GM12891 (cell line): Measurements from ENCODE around the gene MS4A13.
"Not testable (repeated sequence)": the region's sequence is repeated elsewhere in the genome, so short reads cannot be mapped to it uniquely, and the experiment has no call there.

Experiments used
- DNase-seq: peaks from one replicate; pipeline ENCODE4 v3.0.0; 2011; ENCODE audit warnings: low spot score; ENCODE audit not compliant: insufficient read length
- FAIRE-seq: peaks from 2 replicates; lab custom pipeline; 2011; peaks lifted over from hg19 to GRCh38; lab: Jason Lieb, UNC
- PAX5 ChIP-seq: IDR thresholded peaks from 2 replicates; pipeline ENCODE4 v1.6.1; 2011; ENCODE audit warnings: low read length, moderate library complexity, mild to moderate bottlenecking; ENCODE audit not compliant: insufficient read depth, severe bottlenecking
- POLR2A ChIP-seq: IDR thresholded peaks from 2 replicates; pipeline ENCODE4 v1.6.1; 2011; ENCODE audit warnings: low read depth, low read length, control low read depth
- POLR2AphosphoS5 ChIP-seq: IDR thresholded peaks from 2 replicates; pipeline ENCODE4 v1.6.1; 2011; ENCODE audit warnings: low read depth, low read length, control low read depth
- POU2F2 ChIP-seq: IDR thresholded peaks from 2 replicates; pipeline ENCODE4 v1.6.1; 2011; ENCODE audit warnings: low read depth, mild to moderate bottlenecking, control low read depth, low read length, moderate library complexity
- SPI1 ChIP-seq: IDR thresholded peaks from 2 replicates; pipeline ENCODE4 v1.6.1; 2011; ENCODE audit warnings: low read depth, low read length, control low read depth
- TAF1 ChIP-seq: IDR thresholded peaks from 2 replicates; pipeline ENCODE4 v1.6.1; 2011; ENCODE audit warnings: low read depth, low read length, control low read depth

MS4A13 gene

DNA sequence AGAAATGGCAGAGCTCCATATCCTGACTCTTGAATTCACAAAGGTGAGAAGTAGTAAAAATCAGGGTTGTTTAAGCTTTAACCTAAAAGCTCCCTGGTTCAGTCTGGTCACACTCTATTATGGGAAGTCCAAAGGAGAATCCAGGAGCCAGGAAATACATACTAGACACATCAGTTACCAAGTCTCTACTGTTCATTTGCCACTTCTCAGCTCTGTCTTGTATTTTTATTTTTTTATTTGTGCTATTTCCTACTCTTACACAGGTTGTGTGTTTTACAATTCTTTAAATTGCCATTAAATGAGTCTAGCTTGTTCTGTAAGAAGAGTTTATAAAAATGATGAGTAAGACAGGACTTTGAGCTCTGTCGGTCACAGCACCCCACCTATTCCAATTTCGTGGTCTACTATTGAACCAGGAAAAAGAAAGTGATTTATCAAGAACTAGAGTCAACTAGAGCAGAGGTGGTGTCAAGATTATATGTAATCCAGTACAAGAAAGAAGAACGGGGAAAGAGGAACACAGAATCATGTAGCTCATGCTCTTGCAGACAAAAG is 12.9 kb upstream of the MS4A13 start:
- TF ChIP-seq PAX5 (no peak), SPI1 (0 out of 2 replicates have a peak, but pooled peaks have one; percentile 5), POU2F2 (no peak)
- DNase-seq (no peak), FAIRE-seq (no peak)

DNA sequence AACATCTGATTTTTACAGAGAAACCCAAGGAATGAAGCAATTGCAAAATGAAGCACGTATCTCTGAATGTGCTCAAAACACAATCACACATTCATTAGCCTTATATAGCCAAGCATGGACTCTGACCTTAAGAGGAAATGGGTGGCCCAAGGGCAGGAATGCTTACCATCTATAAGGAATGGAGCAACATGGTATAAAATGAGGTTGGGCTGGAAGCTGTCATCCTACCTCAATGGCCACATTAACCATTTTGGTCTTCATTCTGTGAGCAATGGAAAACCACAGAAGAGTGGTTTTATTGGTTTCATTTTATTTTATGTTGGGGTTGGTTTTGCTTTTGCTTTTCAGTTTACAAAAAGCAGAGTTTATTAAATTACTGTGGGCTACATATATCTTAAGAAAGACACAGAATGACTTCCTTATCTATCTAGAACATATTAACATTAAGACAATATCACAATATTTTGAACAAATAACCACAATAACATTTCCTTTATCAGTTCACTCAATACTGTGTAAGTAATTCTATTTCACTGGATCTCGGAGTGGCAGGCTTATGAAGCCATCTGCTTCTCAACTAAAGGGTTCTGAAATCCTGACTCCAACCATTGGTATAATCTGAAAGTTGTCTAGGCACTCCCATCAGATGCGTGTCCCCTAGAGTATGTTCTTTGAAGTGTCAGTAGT is 10.8 kb upstream of the MS4A13 start:
- TF ChIP-seq POLR2AphosphoS5 (no peak), PAX5 (no peak), POU2F2 (no peak), TAF1 (no peak), POLR2A (no peak), SPI1 (no peak)
- no peak for DNase-seq
- peak; percentile 82 for FAIRE-seq

DNA sequence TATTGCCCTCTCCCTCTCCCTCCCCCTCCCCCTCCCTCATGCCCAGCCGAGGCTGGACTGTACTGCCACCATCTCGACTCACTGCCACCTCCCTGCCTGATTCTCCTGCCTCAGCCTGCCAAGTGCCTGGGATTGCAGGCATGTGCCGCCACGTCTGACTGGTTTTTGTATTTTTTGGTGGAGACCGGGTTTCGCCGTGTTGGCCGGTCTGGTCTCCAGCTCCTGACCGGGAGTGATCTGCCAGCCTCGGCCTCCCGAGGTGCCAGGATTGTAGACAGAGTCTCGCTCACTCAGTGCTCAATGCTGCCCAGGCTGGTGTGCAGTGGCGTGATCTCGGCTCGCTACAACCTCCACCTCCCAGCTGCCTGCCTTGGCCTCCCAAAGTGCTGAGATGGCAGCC is 5.6 kb upstream of the MS4A13 start:
- FAIRE-seq, DNase-seq: not testable (repeated sequence)

DNA sequence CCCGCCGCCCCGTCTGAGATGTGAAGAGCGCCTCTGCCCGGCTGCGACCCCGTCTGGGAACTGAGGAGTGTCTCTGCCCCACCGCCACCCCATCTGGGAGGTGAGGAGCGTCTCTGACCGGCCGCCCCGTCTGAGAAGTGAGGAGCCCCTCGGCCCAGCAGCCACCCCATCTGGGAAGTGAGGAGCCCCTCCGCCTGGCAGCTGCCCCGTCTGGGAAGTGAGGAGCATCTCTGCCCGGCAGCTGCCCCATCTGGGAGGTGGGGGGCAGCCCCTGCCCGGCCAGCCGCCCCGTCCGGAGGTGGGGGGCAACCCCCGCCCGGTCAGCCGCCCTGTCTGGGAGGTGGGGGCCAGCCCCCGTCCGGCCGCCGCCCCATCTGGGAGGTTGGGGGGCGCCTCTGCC is 5.0 kb upstream of the MS4A13 start:
- FAIRE-seq, DNase-seq: not testable (repeated sequence)

DNA sequence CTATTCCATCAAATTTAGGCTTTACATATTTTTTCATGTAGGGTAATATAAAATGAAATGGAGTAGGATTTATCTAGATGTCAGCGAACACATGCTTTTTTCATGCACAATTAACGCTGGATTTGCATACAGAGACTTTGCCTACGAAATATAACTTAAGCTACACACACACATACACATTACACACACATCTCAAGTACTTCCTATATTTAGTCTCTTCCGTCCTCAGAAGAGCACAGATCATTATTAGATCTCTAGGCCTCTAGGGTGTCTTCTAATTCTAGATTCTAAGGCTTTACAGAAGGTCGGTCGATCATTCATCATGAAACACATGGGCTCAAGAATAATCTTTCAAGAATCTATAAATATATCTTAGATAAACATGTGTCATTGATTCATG is 3.8 kb upstream of the MS4A13 start:
- FAIRE-seq (no peak), DNase-seq (no peak)
- TF ChIP-seq PAX5 (no peak), TAF1 (no peak), SPI1 (no peak), POLR2A (no peak)

DNA sequence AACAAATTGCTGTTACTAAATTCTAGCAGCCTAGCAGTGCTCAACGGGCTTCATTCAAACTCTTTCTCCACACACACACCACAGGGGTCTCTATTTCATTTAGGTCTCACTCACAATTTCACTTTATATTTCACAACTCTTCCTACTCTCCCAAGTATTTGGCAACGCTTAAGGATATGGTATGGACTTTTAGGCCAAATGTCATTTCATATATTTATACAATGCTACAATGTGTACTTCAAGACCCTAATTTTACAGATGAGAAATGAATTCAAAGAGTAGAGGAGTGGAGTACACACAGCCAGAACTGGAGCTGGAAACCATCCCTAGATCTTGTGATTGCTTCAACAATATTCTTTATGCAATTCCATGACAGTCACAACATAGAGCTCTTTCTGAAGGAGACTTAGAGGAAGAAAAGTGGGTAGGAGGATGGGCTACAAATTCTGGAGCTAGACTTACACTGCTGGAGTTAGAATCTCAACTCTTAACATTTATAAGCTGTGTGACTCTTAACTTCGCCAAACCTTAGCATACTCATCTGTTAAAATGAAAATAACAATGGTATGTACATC is 2.5 kb upstream of the MS4A13 start:
- DNase-seq = no peak
- TF ChIP-seq PAX5 (no peak), SPI1 (no peak), POLR2AphosphoS5 (no peak)
- FAIRE-seq = no peak

DNA sequence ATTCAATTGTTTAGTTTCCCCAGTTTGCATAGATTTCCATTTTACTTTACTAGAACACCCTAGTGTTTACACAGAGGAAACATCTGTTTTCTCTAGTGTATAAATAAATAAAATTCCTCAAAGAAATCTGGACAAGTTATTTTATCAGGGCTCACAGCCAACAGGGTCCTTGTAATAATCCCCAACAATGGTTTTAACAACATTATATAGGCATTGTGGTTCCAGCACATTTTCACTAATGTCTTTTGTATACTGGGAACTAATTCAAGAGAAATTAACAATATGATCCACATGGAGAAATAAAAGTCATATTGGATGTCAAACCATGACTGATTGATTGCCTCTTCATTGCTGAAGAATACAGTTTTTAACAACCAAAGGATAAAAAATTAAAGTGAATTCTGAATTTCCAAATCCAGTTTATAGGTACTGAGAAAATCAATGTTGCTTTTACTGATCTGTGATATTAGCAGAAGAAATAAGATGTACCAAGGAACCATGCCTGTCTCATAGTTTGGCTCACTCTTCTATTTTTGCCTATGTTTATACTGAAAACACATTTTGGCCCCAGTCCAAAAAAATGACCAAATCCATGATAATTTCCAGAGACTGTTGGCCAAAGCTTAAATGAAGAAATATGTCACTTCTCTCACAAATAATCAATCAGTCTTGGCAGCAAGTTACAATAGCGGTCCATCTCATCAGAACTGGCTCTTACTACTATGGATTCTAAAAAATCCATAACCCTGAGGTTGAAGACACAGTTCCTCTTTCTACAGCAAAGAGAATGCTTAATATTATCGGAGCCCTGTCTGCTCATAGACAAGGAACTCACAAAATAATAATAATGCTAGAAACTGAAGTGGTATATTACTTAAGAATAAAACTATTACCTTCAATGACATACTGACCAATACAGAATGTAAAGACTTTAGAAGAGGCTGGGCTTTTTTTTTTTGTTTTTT is 1.4 kb upstream of the MS4A13 start:
- FAIRE-seq = no peak

DNA sequence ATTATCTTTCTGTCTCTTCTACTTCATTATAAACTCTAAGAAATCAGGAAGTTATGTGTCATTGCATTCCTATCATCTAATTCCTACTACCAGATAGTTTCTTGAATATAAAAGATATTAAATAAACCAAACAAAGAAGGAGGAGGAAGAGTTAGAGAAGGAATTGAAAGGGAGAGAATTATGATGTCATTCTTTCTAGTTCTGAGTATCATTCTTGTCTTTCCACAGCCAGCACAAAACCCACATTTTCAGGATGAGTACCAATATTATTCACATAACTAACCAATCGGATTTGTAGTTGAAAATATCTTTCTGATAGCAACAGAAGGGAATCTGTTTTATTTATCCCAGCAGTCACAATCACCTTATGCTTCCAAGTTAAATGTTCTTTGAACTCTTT is 13.3 kb downstream of the MS4A13 start:
- FAIRE-seq (no peak), DNase-seq (no peak)
- TF ChIP-seq SPI1 = 0 out of 2 replicates have a peak, but pooled peaks have one; percentile 15
- no peak for TF ChIP-seq POU2F2

More for the DNA sequence above, 1.4 kb upstream of the MS4A13 start:
- no peak for DNase-seq
- no peak for TF ChIP-seq POLR2AphosphoS5
- no peak for TF ChIP-seq POLR2A
- TF ChIP-seq POU2F2 = no peak
- peak; percentile 60 for TF ChIP-seq SPI1
- TF ChIP-seq TAF1 = no peak
- TF ChIP-seq PAX5 = no peak

DNA sequence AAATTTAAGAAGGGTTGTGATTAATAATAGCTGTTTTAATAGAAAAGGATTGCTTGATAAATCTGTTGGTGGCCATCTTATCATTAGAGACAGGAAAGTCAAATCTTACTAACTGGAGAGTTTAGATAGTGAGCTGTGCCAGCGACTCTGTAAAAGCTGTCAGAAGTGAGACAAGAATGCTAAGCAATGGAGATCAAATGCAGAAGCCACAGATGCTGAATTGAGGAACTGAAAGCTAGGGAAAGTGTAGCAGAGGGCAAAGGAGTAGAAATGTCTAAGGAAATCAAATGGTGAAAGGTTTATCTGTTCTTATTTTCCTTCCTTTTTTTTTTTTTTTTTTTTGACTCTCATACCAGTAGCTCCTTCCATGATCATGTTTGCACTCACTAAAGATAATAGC is 13.7 kb downstream of the MS4A13 start:
- peak; percentile 33 for FAIRE-seq
- DNase-seq = no peak
- no peak for TF ChIP-seq POLR2A
- no peak for TF ChIP-seq TAF1
- TF ChIP-seq SPI1 = peak; percentile 98

DNA sequence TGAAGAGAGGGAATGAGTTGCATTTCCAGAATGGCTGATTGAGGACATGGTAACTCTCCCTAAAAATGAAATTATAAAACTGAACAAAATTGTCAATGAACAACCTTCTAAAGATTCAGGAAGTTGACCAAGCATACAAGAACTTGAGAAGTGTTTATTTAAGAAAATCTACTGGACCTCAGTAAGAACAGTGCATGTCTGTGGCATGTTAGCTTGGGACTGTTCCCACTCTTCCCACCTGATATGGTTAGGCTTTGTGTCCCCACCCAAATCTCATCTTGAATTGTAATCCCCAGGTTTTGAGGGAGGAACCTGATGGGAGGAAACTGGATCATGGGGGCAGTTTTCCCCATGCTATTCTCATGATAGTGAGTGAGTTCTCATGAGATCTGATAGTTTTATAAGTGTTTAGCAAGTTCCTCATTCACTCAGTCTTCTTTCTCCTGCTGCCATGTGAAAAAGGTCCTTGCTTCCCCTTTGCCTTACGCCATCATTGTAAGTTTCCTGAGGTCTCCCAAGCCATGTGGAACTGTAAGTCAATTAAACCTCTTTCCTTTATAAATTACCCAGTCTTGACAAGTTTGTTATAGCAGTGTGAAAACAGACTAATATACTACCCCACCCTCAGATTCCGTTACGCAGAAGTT is 15.4 kb downstream of the MS4A13 start:
- DNase-seq = no peak
- no peak for TF ChIP-seq POU2F2
- TF ChIP-seq POLR2AphosphoS5 = no peak
- TF ChIP-seq TAF1 = no peak
- TF ChIP-seq SPI1 = no peak
- no peak for TF ChIP-seq POLR2A
- no peak for TF ChIP-seq PAX5
- no peak for FAIRE-seq

DNA sequence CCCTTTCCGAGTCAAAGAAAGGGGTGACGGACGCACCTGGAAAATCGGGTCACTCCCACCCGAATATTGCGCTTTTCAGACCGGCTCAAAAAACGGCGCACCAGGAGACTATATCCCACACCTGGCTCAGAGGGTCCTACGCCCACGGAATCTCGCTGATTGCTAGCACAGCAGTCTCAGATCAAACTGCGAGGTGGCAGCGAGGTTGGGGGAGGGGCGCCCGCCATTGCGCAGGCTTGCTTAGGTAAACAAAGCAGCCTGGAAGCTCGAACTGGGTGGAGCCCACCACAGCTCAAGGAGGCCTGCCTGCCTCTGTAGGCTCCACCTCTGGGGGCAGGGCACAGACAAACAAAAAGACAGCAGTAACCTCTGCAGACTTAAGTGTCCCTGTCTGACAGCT is 17.2 kb downstream of the MS4A13 start:
- DNase-seq, FAIRE-seq: not testable (repeated sequence)

DNA sequence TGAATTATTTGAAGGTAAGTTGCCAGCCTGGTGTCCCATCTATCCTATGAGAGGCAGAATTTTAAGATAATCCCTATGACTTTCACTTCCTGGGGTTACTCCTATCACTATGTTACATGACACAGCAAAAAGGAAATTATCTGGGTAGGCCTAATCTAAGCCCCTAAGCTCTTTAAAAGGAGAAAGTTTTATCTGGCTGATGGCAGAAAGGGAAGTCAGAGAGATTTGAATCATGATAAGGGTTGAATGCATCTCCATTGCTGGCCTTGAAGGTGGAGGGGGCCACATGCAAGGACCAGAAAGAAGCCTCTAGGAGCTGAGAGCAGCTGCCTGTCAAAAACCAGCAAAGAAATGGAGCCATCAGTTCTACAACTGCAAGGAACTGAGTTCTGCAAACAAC is 23.4 kb downstream of the MS4A13 start:
- FAIRE-seq, DNase-seq: not testable (repeated sequence)
